ENCODE data around the gene KCNG1. TPM values are rescaled to one million over a fixed set of nuclear protein-coding genes. Genes with fewer than 3 reads are reported as not detected.

KCNG1 gene
- total RNA-seq, 1 donor from 2014 or later = 0.48 TPM

DNA sequence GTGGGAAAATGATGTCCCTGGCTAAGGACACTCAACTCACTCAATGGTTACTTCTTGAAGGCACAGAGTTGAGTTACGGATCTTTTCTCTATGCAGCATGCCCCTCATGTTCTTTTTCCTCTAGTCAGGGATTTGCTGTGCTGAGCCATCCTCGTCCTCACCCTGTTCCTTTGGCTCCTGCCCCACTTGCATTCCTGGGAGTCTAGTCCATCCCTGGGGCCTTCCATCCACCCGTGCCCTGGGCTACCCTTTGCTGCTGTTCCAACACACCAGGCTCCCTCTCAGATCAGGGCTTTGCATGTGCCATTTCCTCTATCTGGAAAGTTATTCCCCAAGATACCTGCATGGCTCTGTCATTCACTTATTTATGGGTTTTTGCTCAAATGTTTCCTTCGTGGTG is 13.3 kb upstream of the KCNG1 start:
- no peak for DNase-seq (ENCODE audit: low read depth)

DNA sequence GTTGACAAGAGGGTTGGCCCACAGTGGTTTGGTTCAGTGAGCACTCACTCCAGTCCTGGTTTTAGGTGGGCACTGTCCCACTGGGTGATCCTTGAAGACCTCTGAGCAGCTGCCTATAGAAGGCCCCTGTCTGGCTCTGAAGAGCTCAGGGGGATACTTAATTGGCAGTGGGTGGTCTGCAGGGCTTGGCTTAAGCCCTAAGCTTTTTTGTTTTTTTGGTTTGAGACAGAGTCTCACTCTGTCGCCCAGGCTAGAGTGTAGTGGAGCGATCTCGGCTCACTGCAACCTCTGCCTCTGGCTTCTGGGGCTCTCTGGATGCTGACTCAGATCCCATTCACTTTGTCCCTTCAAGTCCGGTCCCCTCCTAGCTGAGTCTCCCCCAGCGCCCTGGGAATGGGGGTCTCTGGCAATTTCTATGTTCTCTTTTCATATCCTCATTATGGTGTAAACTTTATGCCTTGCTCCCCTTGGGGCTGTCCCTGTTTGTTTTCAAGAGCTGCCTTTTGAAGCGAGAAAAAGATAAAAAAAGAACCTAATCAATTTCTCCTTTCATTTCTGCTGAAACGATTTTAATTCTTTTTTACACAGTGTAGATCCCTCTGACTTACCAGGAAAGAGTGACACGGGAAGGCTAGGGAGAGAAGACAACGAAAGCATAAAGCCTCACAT is 12.2 kb upstream of the KCNG1 start:
- no peak for DNase-seq (ENCODE audit: low read depth)

DNA sequence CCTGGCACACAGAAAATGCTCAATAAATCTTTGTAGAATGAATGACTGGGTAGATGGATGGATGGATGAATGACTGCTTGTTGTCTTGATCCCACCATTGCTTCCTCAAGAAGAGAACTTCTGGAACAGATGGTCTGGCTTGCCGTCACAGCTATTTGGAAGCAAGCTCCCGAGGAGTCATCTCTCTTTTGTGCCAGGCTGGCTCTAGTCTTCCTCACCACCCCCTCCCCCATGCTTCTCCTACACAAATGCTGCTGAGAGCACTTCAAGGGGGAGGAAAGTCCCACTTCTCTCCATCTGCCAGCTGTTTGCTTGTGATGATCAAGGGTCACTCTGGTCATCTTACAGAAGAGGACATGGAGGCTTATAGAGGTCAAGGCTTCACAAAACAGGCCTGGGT is 11.6 kb upstream of the KCNG1 start:
- no peak for DNase-seq (ENCODE audit: low read depth)

GRCh38 chr20:51029963-51030920 is 7.3 kb upstream of the KCNG1 start:
- DNase-seq (ENCODE audit: low read depth) = peak; percentile 59

DNA sequence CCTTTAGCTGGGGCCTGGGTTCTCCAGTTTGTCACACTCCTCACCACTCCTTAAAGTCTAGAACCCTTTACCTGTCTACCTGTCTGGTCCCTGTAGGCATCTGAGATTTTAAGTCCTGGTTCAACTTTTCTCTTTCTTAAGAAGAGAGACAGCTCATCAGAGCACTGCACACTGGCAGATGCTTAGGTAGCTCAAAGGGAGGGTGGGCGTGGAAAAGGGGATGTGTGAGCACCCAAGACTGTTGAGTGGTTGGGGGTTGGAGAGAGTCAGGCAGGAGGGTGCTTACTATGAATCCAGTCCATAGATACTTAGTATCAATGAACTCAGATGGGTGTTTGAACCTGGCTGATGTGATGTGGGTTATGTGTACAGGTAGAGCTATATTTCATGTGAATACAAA is 6.6 kb upstream of the KCNG1 start:
- DNase-seq (ENCODE audit: low read depth) = no peak

GRCh38 chr20:51028616-51029212 is 5.8 kb upstream of the KCNG1 start:
- DNase-seq (ENCODE audit: low read depth) = no peak

- DNase-seq (ENCODE audit: low read depth) = no peak
Observed at GRCh38 chr20:51027035-51027795, 4.3 kb upstream of the KCNG1 start.

DNA sequence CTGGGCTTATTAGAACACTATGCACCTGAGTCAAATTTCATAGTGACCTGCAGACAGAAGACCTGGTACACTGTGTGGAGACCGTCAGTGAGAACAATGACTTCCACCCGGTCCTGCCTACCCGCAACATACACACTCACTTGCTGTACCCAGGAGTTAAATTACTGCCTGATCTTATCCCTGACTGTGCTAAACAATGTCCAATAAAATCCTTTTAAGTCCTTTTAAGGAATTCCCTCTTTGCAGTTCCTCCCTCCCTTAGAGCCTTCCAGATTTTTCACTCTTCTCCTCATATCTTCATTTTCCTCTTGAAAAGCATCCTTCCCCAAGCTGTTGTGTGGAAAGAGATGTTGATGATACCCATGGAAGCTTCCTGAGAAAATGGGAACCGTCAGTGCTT is 3.4 kb upstream of the KCNG1 start:
- DNase-seq (ENCODE audit: low read depth) = no peak

GRCh38 chr20:51024761-51025160 is 1.9 kb upstream of the KCNG1 start:
- no peak for DNase-seq (ENCODE audit: low read depth)

DNA sequence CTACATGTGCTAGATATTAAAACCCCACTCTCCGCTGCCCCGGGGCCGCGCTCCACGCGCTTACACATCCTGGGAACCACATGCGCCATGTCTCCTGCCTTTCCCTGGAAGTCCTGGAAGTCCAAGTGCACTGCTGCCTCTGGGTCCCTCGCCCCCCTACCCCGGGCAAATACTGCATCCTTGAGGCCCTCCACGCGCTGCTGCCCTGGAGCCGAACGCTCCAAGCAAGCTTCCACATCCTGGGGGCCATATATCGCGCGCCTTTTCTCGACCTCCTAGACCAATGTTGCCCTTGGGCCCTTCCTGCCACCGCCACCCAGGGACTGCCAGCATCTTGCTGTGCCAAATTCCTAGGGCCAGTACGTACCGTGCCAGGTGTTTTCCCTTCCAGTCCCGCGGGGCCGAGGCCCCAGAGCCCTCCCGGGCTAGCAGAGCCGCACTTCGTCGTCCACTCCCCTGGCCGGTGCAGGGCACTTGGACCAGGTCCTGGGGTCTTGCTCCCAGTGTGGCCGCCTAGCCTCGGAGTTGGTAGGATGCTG is 779 bp upstream of the KCNG1 start:
- DNase-seq (ENCODE audit: low read depth) = no peak

- no peak for DNase-seq (ENCODE audit: low read depth)
Observed at GRCh38 chr20:51022227-51022802, 592 bp downstream of the KCNG1 start.

GRCh38 chr20:51021067-51022025 is 1.6 kb downstream of the KCNG1 start:
- no peak for DNase-seq (ENCODE audit: low read depth)

- DNase-seq (ENCODE audit: low read depth) = no peak
Observed at GRCh38 chr20:51020657-51021056, 2.2 kb downstream of the KCNG1 start.

DNA sequence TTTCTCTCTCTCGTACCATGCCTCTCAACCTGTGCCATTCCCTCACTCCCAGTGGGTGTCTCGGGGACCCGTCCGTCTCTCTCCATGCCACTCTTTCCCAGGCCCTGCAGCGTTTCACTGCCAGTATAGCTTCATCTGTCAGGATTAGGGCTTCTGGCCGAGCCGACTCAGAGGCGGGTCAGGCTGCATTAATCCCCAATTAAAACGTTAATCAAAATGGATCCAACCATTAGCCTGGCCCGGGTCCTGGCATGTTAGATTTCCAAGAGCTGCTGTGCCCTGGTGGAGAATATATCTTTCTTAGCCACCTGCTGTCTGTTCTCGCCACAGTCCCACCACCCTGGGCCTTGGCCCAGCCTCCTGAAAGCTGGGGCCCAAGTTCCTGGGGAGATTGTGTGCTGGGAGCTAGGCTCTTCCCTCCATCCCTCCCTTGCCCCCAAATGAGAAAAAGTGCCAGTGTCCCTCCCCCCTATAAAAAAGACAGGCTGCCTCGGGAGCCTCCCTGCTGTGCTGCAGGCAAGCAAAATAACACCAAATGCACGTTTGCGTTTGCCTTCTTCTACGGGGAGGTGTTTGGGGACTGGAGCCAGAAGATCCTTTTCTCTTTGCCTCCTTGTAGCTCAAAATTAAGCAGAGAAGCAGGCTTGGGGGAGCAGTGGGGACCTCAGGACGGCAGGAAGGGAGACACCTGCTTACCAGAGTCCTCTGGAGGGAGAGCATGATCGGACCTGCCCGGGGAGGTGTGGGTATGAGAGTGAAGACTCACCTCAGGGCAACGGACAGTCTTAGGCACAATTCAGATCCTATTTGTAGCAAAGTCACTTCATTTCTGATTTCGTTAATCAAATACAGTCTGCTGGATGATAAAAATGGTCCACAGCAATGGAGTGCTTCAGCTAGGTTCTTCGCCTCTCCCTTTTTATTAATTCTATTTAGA is 3.0 kb downstream of the KCNG1 start:
- no peak for DNase-seq (ENCODE audit: low read depth)

GRCh38 chr20:51017251-51017650 is 5.7 kb downstream of the KCNG1 start:
- DNase-seq (ENCODE audit: low read depth) = no peak

GRCh38 chr20:51016521-51016920 is 6.4 kb downstream of the KCNG1 start:
- DNase-seq (ENCODE audit: low read depth) = no peak

DNA sequence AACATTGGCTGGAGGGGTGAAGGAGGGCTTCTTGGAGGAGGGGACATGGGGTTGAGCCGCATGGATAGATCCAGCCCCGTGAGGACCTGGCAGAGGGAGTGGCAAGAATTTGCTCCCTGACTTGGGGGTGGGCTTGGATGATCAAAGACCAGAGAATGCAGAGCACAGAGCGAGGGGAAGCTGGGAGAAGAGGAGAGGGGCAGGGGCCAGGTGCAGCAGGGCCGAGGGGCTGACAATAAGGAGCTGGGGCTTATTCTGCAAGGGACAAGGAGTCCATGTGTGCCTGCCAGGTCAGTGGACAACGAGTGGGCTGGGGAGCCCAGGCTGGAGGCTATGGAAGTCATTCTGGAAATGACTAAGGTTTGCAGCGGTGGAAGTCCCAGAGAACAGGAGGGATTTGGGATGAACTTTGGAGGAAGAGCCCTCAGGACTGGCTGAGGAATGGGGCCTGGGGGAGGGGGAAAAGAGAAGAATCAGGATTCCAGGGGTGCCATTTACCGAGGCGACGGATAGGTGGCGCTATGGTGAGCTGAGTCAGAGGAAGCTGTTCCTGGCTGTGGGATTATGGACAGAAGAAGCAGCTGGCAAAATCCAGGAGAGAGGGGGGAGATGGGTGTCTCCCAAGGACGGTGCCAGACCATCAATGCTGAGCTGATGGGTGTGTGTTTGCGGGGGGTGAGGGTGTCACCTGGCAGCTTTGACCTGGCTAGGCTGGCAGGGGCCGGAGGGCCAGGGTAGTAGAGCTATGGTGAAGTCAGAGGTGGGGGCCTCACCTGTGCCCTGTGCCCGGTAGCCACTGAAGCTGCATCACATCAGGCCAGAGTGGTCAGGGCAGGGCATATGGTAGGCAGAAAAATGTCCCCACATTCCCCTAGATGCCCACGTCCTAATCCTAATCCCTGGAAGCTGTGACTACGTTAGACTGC is 7.8 kb downstream of the KCNG1 start:
- DNase-seq (ENCODE audit: low read depth) = peak; percentile 73

All from myocyte (in vitro differentiated cells).